NB4 (cell line): ENCODE measurements around the gene DNAI4.

Experiments
- CTCF ChIP-seq: IDR thresholded peaks from one replicate; pipeline ENCODE4 v1.5.1; 2012; ENCODE audit warnings: low read depth, low read length
- MYC ChIP-seq: IDR thresholded peaks from 2 replicates; pipeline ENCODE4 v1.6.1; 2011; ENCODE audit warnings: low read depth, low read length
- POLR2A ChIP-seq: IDR thresholded peaks from 2 replicates; pipeline ENCODE4 v1.6.1; 2011; ENCODE audit warnings: mild to moderate bottlenecking; ENCODE audit not compliant: insufficient read length; ENCODE audit errors: extremely low read depth
- TF ChIP-seq, protein P1 (sequence below): IDR thresholded peaks from 2 replicates; pipeline ENCODE4 v1.6.1; 2011; ENCODE audit warnings: low read depth, low read length

DNA sequence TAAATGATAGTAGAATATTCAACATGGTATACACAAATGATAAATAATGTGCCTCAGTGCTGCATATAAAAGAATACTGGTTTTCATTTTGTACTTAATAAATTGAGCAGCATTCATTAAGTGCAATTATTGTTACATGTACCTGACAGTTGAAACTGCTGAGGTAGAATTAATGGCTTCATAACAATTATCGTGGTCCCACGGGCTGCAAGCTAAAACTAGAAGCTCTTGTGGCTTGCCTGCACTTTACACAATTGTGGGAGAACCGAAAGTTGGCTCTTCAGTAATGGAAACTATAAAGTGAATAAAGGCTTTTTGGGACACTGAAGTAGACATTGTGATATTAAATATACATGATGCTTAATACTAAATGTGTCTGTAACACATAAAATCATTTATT, 146.8 kb downstream of the DNAI4 start:
- TF ChIP-seq CTCF (no peak), POLR2A (no peak), MYC (no peak)
- TF ChIP-seq, protein P1, sequence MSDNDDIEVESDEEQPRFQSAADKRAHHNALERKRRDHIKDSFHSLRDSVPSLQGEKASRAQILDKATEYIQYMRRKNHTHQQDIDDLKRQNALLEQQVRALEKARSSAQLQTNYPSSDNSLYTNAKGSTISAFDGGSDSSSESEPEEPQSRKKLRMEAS, result no peak
